SK-N-SH (cell line): ENCODE results near the gene SPAST. TPM values are rescaled to one million over a fixed set of nuclear protein-coding genes. Genes with fewer than 3 reads are reported as not detected.

Source experiments
- CTCF ChIA-PET: fragments of 300-600, 350-600 bp; formaldehyde crosslinking; extraction: SDS; loops from one replicate; lab custom pipeline; 2021; lab: Yijun Ruan, JAX
- POLR2A ChIA-PET: fragments of 350-600 bp; sonication (Branson Sonifier 250); formaldehyde crosslinking; extraction: SDS; loops from one replicate; lab custom pipeline; 2020; ENCODE audit warnings: antibody characterized with exemption, inconsistent platforms; lab: Yijun Ruan, JAX
- DNase-seq: peaks from one replicate; pipeline ENCODE4 v3.0.0; 2012
- H2AFZ ChIP-seq: fragments of 200-600 bp; sonication (generic); 2 replicates; pipeline ENCODE4 v1.8.1; 2016; ENCODE audit warnings: antibody characterized with exemption, mild to moderate bottlenecking, low read depth
- H3F3A ChIP-seq: fragments of 200-600 bp; sonication (generic); replicated peaks from 2 replicates; pipeline ENCODE3; 2016; ENCODE audit warnings: antibody characterized with exemption, mild to moderate bottlenecking; ENCODE audit not compliant: insufficient read depth
- H3K27ac ChIP-seq, 2 experiments: fragments of 200-500 bp in 1 of 2; fragments of 200-600 bp in 1 of 2; sonication (Bioruptor generic) in 1 of 2; sonication (generic), shearing (Covaris generic) in 1 of 2; 2 replicates each; pipeline versions ENCODE4 v1.5.1 to v1.6.1; 2014 to 2016; ENCODE audit warnings: low read depth in 2 of 2, inconsistent platforms in 1 of 2, low read length in 1 of 2, mild to moderate bottlenecking in 1 of 2, mixed read lengths in 1 of 2
- H3K27me3 ChIP-seq: fragments of 200-600 bp; sonication (generic), shearing (Covaris generic); 2 replicates; pipeline ENCODE4 v1.6.1; 2016; ENCODE audit warnings: mixed run types; ENCODE audit not compliant: insufficient read depth
- H3K36me3 ChIP-seq, 2 experiments: fragments of 200-500 bp in 1 of 2; fragments of 200-600 bp in 1 of 2; sonication (Bioruptor generic) in 1 of 2; sonication (generic) in 1 of 2; replicated peaks in 1 of 2; 2 replicates each; pipeline versions ENCODE3 to v1.5.1; 2014 to 2016; ENCODE audit warnings: low read length in 1 of 2, mild to moderate bottlenecking in 1 of 2; ENCODE audit not compliant: insufficient read depth in 2 of 2, control insufficient read depth in 1 of 2
- H3K4me1 ChIP-seq, 2 experiments: fragments of 200-500 bp in 1 of 2; fragments of 200-600 bp in 1 of 2; sonication (Bioruptor generic) in 1 of 2; sonication (generic), shearing (Covaris generic) in 1 of 2; 2 replicates each; pipeline versions ENCODE4 v1.5.1 to v1.6.1; 2014 to 2016; ENCODE audit warnings: low read depth in 1 of 2, low read length in 1 of 2, mixed run types in 1 of 2; ENCODE audit not compliant: insufficient read depth in 2 of 2, control insufficient read depth in 1 of 2
- H3K4me2 ChIP-seq: fragments of 200-600 bp; sonication (generic), shearing (Covaris generic); 2 replicates; pipeline ENCODE4 v1.6.1; 2017; ENCODE audit warnings: mixed run types
- H3K4me3 ChIP-seq, 2 experiments: fragments of 200-500 bp in 1 of 2; fragments of 200-600 bp in 1 of 2; sonication (Bioruptor generic) in 1 of 2; sonication (generic), shearing (Covaris generic) in 1 of 2; 2 replicates each; pipeline versions ENCODE4 v1.5.1 to v1.8.1; 2014 to 2016; ENCODE audit warnings: low read depth in 2 of 2, inconsistent platforms in 1 of 2, low read length in 1 of 2, mild to moderate bottlenecking in 1 of 2, mixed read lengths in 1 of 2, moderate library complexity in 1 of 2
- H3K79me2 ChIP-seq: fragments of 200-600 bp; sonication (generic); 2 replicates; pipeline ENCODE4 v1.8.1; 2017; ENCODE audit warnings: mild to moderate bottlenecking; ENCODE audit not compliant: insufficient read depth
- H3K9ac ChIP-seq: fragments of 200-600 bp; sonication (generic); 2 replicates; pipeline ENCODE4 v1.6.1; 2017; ENCODE audit warnings: mixed run types
- H3K9me2 ChIP-seq: fragments of 200-600 bp; sonication (generic); 2 replicates; pipeline ENCODE4 v1.6.1; 2017; ENCODE audit warnings: mixed run types
- H3K9me3 ChIP-seq: fragments of 200-600 bp; sonication (generic); 2 replicates; pipeline ENCODE4 v1.6.1; 2017; ENCODE audit warnings: mixed run types, mild to moderate bottlenecking, moderate library complexity
- H4K20me1 ChIP-seq: fragments of 200-600 bp; sonication (generic); 2 replicates; pipeline ENCODE4 v1.6.1; 2017; ENCODE audit warnings: mild to moderate bottlenecking, mixed run types; ENCODE audit not compliant: insufficient read depth
- CHD2 ChIP-seq: fragments of 150-350 bp; IDR thresholded peaks from 2 replicates; pipeline ENCODE4 v1.6.1; 2018; ENCODE audit warnings: low read length; ENCODE audit not compliant: partially characterized antibody
- ELF1 ChIP-seq: IDR thresholded peaks from 2 replicates; pipeline ENCODE4 v1.4.0; 2012
- FOXJ3 ChIP-seq: sonication (generic); formaldehyde crosslinking; IDR thresholded peaks from 2 replicates; pipeline ENCODE4 v1.5.1; 2020; ENCODE audit warnings: mild to moderate bottlenecking, missing genetic modification reagents
- FOXM1 ChIP-seq: IDR thresholded peaks from 2 replicates; pipeline ENCODE4 v1.4.0; 2012; ENCODE audit warnings: low read depth, mild to moderate bottlenecking
- GABPA ChIP-seq: IDR thresholded peaks from 2 replicates; pipeline ENCODE4 v1.4.0; 2012; ENCODE audit warnings: low read depth, mild to moderate bottlenecking
- JUND ChIP-seq: IDR thresholded peaks from 2 replicates; pipeline ENCODE4 v1.4.0; 2012
- MEF2A ChIP-seq: IDR thresholded peaks from 2 replicates; pipeline ENCODE4 v1.4.0; 2012; ENCODE audit warnings: low read depth, borderline replicate concordance
- MXI1 ChIP-seq: IDR thresholded peaks from 2 replicates; pipeline ENCODE4 v1.6.1; 2012; ENCODE audit warnings: mild to moderate bottlenecking, low read depth, low read length, improper control_type of control experiment
- NFIC ChIP-seq: IDR thresholded peaks from 2 replicates; pipeline ENCODE4 v1.4.0; 2012; ENCODE audit warnings: borderline replicate concordance
- NRF1 ChIP-seq: IDR thresholded peaks from 2 replicates; pipeline ENCODE4 v1.6.1; 2012; ENCODE audit warnings: low read depth, mild to moderate bottlenecking, low read length
- PBX3 ChIP-seq: IDR thresholded peaks from 2 replicates; pipeline ENCODE4; 2012
- POLR2AphosphoS5 ChIP-seq: IDR thresholded peaks from 2 replicates; pipeline ENCODE4 v1.6.1; 2012; ENCODE audit warnings: low read depth, low read length
- RAD21 ChIP-seq: IDR thresholded peaks from 2 replicates; pipeline ENCODE4 v1.6.1; 2012; ENCODE audit warnings: mild to moderate bottlenecking, low read length
- RCOR1 ChIP-seq: fragments of 150-350 bp; IDR thresholded peaks from 2 replicates; pipeline ENCODE4 v1.6.1; 2017; ENCODE audit warnings: antibody characterized with exemption, low read length
- RFX5 ChIP-seq: IDR thresholded peaks from 2 replicates; pipeline ENCODE4 v1.6.1; 2012; ENCODE audit warnings: mild to moderate bottlenecking, improper control_type of control experiment, low read length
- RXRA ChIP-seq: IDR thresholded peaks from 2 replicates; pipeline ENCODE4 v1.4.0; 2012; ENCODE audit warnings: low read depth, mild to moderate bottlenecking, borderline replicate concordance
- SIN3A ChIP-seq: IDR thresholded peaks from 2 replicates; pipeline ENCODE4 v1.6.1; 2012; ENCODE audit warnings: low read depth, mild to moderate bottlenecking, low read length, moderate library complexity, borderline replicate concordance
- SMC3 ChIP-seq: IDR thresholded peaks from 2 replicates; pipeline ENCODE4 v1.6.1; 2012; ENCODE audit warnings: low read depth, low read length, improper control_type of control experiment
- TAF1 ChIP-seq: IDR thresholded peaks from 2 replicates; pipeline ENCODE4 v1.6.1; 2012; ENCODE audit warnings: low read depth, mild to moderate bottlenecking, low read length, moderate library complexity, borderline replicate concordance
- TCF12 ChIP-seq: IDR thresholded peaks from 2 replicates; pipeline ENCODE4 v1.4.0; 2012
- TEAD4 ChIP-seq: IDR thresholded peaks from 2 replicates; pipeline ENCODE4 v1.4.0; 2012; ENCODE audit warnings: mild to moderate bottlenecking, borderline replicate concordance; ENCODE audit not compliant: insufficient read depth
- YY1 ChIP-seq: IDR thresholded peaks from 2 replicates; pipeline ENCODE4 v1.4.0; 2012; ENCODE audit warnings: low read depth, mild to moderate bottlenecking
- ZBTB33 ChIP-seq: IDR thresholded peaks from 2 replicates; pipeline ENCODE4 v1.4.0; 2012; ENCODE audit warnings: low read depth, borderline replicate concordance
- WGBS: methylation state at CpG from one replicate; pipeline ENCODE4 v1.1.6; 2017; ENCODE audit warnings: low lambda C conversion rate; 5-methylcytosine and 5-hydroxymethylcytosine counted together
- polyA plus RNA-seq, 3 experiments: library from polyadenylated mRNA; depleted of rRNA; stranded (reverse); fragments of >200 nt; gene quantifications; 2 replicates each; pipeline ENCODE4 v1.2.3, GENCODE V29; 2012

The SPAST gene
- polyA plus RNA-seq, 1 of the 3 experiments (the other 2 are of a cell fraction), result 6.1 TPM

- TF ChIP-seq SIN3A (no peak), TAF1 (no peak), RCOR1 (no peak), FOXJ3 (CRISPR knock-in tag) (no peak), FOXM1 (no peak), TCF12 (no peak), GABPA (no peak), PBX3 (no peak), NRF1 (no peak)
Observed at GRCh38 chr2:32061430-32061829, 1.9 kb upstream of the SPAST start (continued).

GRCh38 chr2:32061973-32062861, 1.1 kb upstream of the SPAST start:
- H3K4me1 ChIP-seq, result peaks cover 9 to 10% of the 10 kb centered on the region in 2 experiments; a peak in 3 of 4 replicates
- H3K79me2 ChIP-seq, result peaks cover 28% of the 10 kb centered on the region
- peaks cover 0 to 3% of the 10 kb centered on the region in 2 experiments for H3K36me3 ChIP-seq
- peak overlapping the region; percentile 98 for H2AFZ ChIP-seq
- H3K9me3 ChIP-seq, result no peaks in the 10 kb centered on the region
- no peaks in the 10 kb centered on the region for H4K20me1 ChIP-seq
- peak overlapping the region; percentile 74 for H3K9ac ChIP-seq
- TF ChIP-seq SMC3 (no peak), ZBTB33 (no peak), SIN3A (no peak), YY1 (no peak), MXI1 (no peak), POLR2AphosphoS5 (no peak), FOXJ3 (CRISPR knock-in tag) (no peak), ELF1 (no peak), NFIC (no peak), NRF1 (no peak), RXRA (no peak), RAD21 (no peak), TEAD4 (no peak), RCOR1 (no peak), RFX5 (no peak), JUND (no peak), CHD2 (no peak), TAF1 (no peak), MEF2A (no peak)
- ChIA-PET POLR2A (interaction anchor here (0.8 to 3.0 kb wide), 5 partner anchors 7 to 104 kb away, joined by 3 to 58 read pairs (median 11); partner anchors contain the start of genes DPY30, MEMO1 and SLC30A6), CTCF (interaction anchor here (1.2 to 3.5 kb wide), 4 partner anchors 24 to 103 kb away, joined by 3 to 13 read pairs (median 4); partner anchors contain the start of gene SLC30A6)
- H3K27me3 ChIP-seq, result no peaks in the 10 kb centered on the region
- H3K27ac ChIP-seq, result peak overlapping the region; percentile 85 to 87; a peak in 3 of 4 replicates
- peaks cover 7% of the 10 kb centered on the region for H3F3A ChIP-seq
- peak overlapping the region; percentile 78 for H3K4me2 ChIP-seq
- peak; percentile 50 for DNase-seq
- H3K9me2 ChIP-seq, result no peaks in the 10 kb centered on the region
- peak overlapping the region; percentile 65 to 79 for H3K4me3 ChIP-seq
- WGBS, result 75% methylated on average over 13 of the region's 13 CpGs
